Endothelial cell (in vitro differentiated cells): ENCODE measurements around the gene OR1F1. TPM values are rescaled to one million over a fixed set of nuclear protein-coding genes. Genes with fewer than 3 reads are reported as not detected.
"Not testable (repeated sequence)": the region's sequence is repeated elsewhere in the genome, so short reads cannot be mapped to it uniquely, and the experiment has no call there.

Source experiments
- DNase-seq: peaks from one replicate; pipeline ENCODE4 v3.0.0; 2021; ENCODE audit warnings: low spot score
- H3K27ac Mint-ChIP-seq: one replicate; pipeline ENCODE4 v1.8.0; 2021; ENCODE audit warnings: mixed read lengths, inconsistent platforms; ENCODE audit not compliant: unreplicated experiment
- H3K27me3 Mint-ChIP-seq: one replicate; pipeline ENCODE4 v1.8.0; 2021; ENCODE audit warnings: mild to moderate bottlenecking, moderate library complexity, mixed read lengths, inconsistent platforms; ENCODE audit not compliant: unreplicated experiment
- H3K36me3 Mint-ChIP-seq: one replicate; pipeline ENCODE4 v1.8.0; 2021; ENCODE audit warnings: mild to moderate bottlenecking, low read depth, mixed read lengths, inconsistent platforms; ENCODE audit not compliant: unreplicated experiment
- H3K4me1 Mint-ChIP-seq: one replicate; pipeline ENCODE4 v1.8.0; 2021; ENCODE audit warnings: mild to moderate bottlenecking, mixed read lengths, inconsistent platforms; ENCODE audit not compliant: unreplicated experiment
- H3K4me3 Mint-ChIP-seq: one replicate; pipeline ENCODE4 v1.8.0; 2021; ENCODE audit warnings: mild to moderate bottlenecking, mixed read lengths, inconsistent platforms; ENCODE audit not compliant: unreplicated experiment
- H3K9me3 Mint-ChIP-seq: one replicate; pipeline ENCODE4 v1.8.0; 2021; ENCODE audit warnings: mixed read lengths, inconsistent platforms; ENCODE audit not compliant: unreplicated experiment
- CTCF ChIP-seq: fragments of 200-600 bp; sonication (generic); IDR thresholded peaks from one replicate; pipeline ENCODE4 v1.5.0; 2021; ENCODE audit warnings: antibody characterized with exemption; ENCODE audit not compliant: unreplicated experiment
- long read RNA-seq: library from polyadenylated mRNA; unstranded; transcript quantifications from one replicate; pipeline ENCODE4 v2.0.0, GENCODE V29; 2020; ENCODE audit not compliant: unreplicated experiment
- total RNA-seq: library from RNA; stranded (reverse); fragmentation: NEBNext Ultra II Directional; extraction: Animal tissue kit (Norgen Biotek cat#: 25700); gene quantifications from one replicate; pipeline ENCODE4 v1.2.1, GENCODE V29; 2021; ENCODE audit not compliant: unreplicated experiment

Gene OR1F1
- not detected for total RNA-seq
- long read RNA-seq = 0 reads

GRCh38 chr16:3187798-3188674 is at the start of gene OR1F1:
Gene OR1F1, plus strand, starts transcription at chr16:3188204.
- peak within 1 kb of the TSS; percentile 67 for H3K27ac Mint-ChIP-seq
- peak within 1 kb of the TSS; percentile 86 for H3K4me3 Mint-ChIP-seq
- H3K9me3 Mint-ChIP-seq = peaks cover 4% of the 10 kb centered on the region
- H3K4me1 Mint-ChIP-seq = peaks cover 25% of the 10 kb centered on the region
- H3K27me3 Mint-ChIP-seq = peaks cover 42% of the 10 kb centered on the region
- peaks cover 12% of the 10 kb centered on the region for H3K36me3 Mint-ChIP-seq
- DNase-seq = no peak
- no peak for TF ChIP-seq CTCF

GRCh38 chr16:3138342-3138741 is 49.7 kb upstream of the OR1F1 start:
- no peak for DNase-seq
- peaks cover 11% of the 10 kb centered on the region for H3K4me1 Mint-ChIP-seq
- H3K27ac Mint-ChIP-seq = no peak overlapping the region
- H3K27me3 Mint-ChIP-seq = peaks cover 7% of the 10 kb centered on the region
- no peak for TF ChIP-seq CTCF
- H3K36me3 Mint-ChIP-seq = peaks cover 19% of the 10 kb centered on the region
- H3K4me3 Mint-ChIP-seq = no peak overlapping the region
- no peaks in the 10 kb centered on the region for H3K9me3 Mint-ChIP-seq

- DNase-seq = no peak
- H3K27me3 Mint-ChIP-seq = peaks cover 7% of the 10 kb centered on the region
- H3K9me3 Mint-ChIP-seq = no peaks in the 10 kb centered on the region
- H3K36me3 Mint-ChIP-seq = peaks cover 19% of the 10 kb centered on the region
- H3K27ac Mint-ChIP-seq = no peak overlapping the region
- TF ChIP-seq CTCF = no peak
- H3K4me1 Mint-ChIP-seq = peaks cover 8% of the 10 kb centered on the region
- no peak overlapping the region for H3K4me3 Mint-ChIP-seq
Observed at GRCh38 chr16:3138823-3139426, 49.1 kb upstream of the OR1F1 start.

GRCh38 chr16:3139561-3139960 is 48.4 kb upstream of the OR1F1 start:
- not testable (repeated sequence) for H3K27ac Mint-ChIP-seq, DNase-seq, H3K9me3 Mint-ChIP-seq, H3K27me3 Mint-ChIP-seq, H3K4me1 Mint-ChIP-seq
- peak overlapping the region; percentile 25 for H3K4me3 Mint-ChIP-seq
- H3K36me3 Mint-ChIP-seq = peaks cover 17% of the 10 kb centered on the region

- no peak for DNase-seq
- no peak for TF ChIP-seq CTCF
- Mint-ChIP-seq H3K4me3 (no peak overlapping the region), H3K36me3 (peaks cover 17% of the 10 kb centered on the region), H3K9me3 (no peaks in the 10 kb centered on the region), H3K27ac (no peak overlapping the region), H3K27me3 (peaks cover 9% of the 10 kb centered on the region), H3K4me1 (peaks cover 5% of the 10 kb centered on the region)
Observed at GRCh38 chr16:3140603-3141427, 47.2 kb upstream of the OR1F1 start.
